PC-9 (cell line): ENCODE results near the gene ACSF2. TPM values are rescaled to one million over a fixed set of nuclear protein-coding genes. Genes with fewer than 3 reads are reported as not detected.

ENCODE experiments used
- BruUV-seq: library from RNA; stranded (reverse); fragments of 400-500 nt; replicated peaks from 2 replicates; lab custom pipeline; 2021; lab: Mats Ljungman, UMichigan
- CTCF ChIA-PET: fragments of 300-600 bp; sonication (Branson Sonifier 250); formaldehyde crosslinking; loops from one replicate; lab custom pipeline; 2022; ENCODE audit warnings: antibody characterized with exemption; lab: Charles Lee
- POLR2A ChIA-PET: fragments of 300-600 bp; sonication (Branson Sonifier 250); formaldehyde crosslinking; loops from one replicate; lab custom pipeline; 2022; ENCODE audit warnings: antibody characterized with exemption; ENCODE audit not compliant: unreplicated experiment; lab: Charles Lee
- DNase-seq, 2 experiments: peaks; one replicate each; pipeline versions ENCODE4 v3.0.0 to v3.0.0-alpha.2; 2015 to 2022; ENCODE audit warnings: mixed read lengths in 1 of 2
- H2AFZ ChIP-seq: fragments of 200-600 bp; sonication (generic); 2 replicates; pipeline ENCODE4 v1.8.1; 2017; ENCODE audit warnings: antibody characterized with exemption
- H3F3A ChIP-seq: fragments of 200-600 bp; sonication (generic); 2 replicates; pipeline ENCODE4 v1.8.1; 2017; ENCODE audit warnings: antibody characterized with exemption, mild to moderate bottlenecking, low read depth; ENCODE audit not compliant: insufficient read depth
- H3K27ac ChIP-seq: fragments of 200-600 bp; sonication (generic); 2 replicates; pipeline ENCODE4 v1.6.1; 2016; ENCODE audit warnings: mixed run types
- H3K27me3 ChIP-seq: fragments of 200-600 bp; sonication (generic); 2 replicates; pipeline ENCODE4 v1.6.1; 2016; ENCODE audit warnings: low read depth, mixed run types; ENCODE audit not compliant: insufficient read depth
- H3K36me3 ChIP-seq: fragments of 200-600 bp; sonication (generic); 2 replicates; pipeline ENCODE4 v1.6.1; 2016; ENCODE audit warnings: low read depth, mixed run types
- H3K4me1 ChIP-seq: fragments of 200-600 bp; sonication (generic); replicated peaks from 2 replicates; pipeline ENCODE4 v1.6.1; 2016; ENCODE audit warnings: mixed run types; ENCODE audit not compliant: insufficient read depth
- H3K4me2 ChIP-seq: fragments of 200-600 bp; sonication (generic); 2 replicates; pipeline ENCODE4 v1.6.1; 2017; ENCODE audit warnings: mixed run types
- H3K4me3 ChIP-seq: fragments of 200-600 bp; sonication (generic); 2 replicates; pipeline ENCODE4 v1.6.1; 2016; ENCODE audit warnings: mixed run types
- H3K79me2 ChIP-seq: fragments of 200-600 bp; sonication (generic); 2 replicates; pipeline ENCODE4 v1.6.1; 2017; ENCODE audit warnings: low read depth, mixed run types
- H3K9me2 ChIP-seq: fragments of 200-600 bp; sonication (generic); 2 replicates; pipeline ENCODE4 v1.8.1; 2017; ENCODE audit warnings: mild to moderate bottlenecking; ENCODE audit not compliant: insufficient read depth
- H3K9me3 ChIP-seq: fragments of 200-600 bp; sonication (generic); 2 replicates; pipeline ENCODE4 v1.8.1; 2016; ENCODE audit warnings: low read depth; ENCODE audit not compliant: insufficient read depth
- H4K20me1 ChIP-seq: fragments of 200-600 bp; sonication (generic); 2 replicates; pipeline ENCODE4 v1.8.1; 2017; ENCODE audit not compliant: insufficient read depth
- CTCF ChIP-seq: fragments of 200-600 bp; sonication (generic); conservative IDR thresholded peaks from 2 replicates; pipeline ENCODE4 v1.6.1; 2017; ENCODE audit warnings: mixed run types, antibody characterized with exemption, mild to moderate bottlenecking, moderate library complexity
- EZH2 ChIP-seq: fragments of 200-600 bp; sonication (generic); IDR thresholded peaks from 2 replicates; pipeline ENCODE4 v1.8.0; 2017; ENCODE audit warnings: antibody characterized with exemption, low read depth
- intact Hi-C: fragments of 100-400 bp; cut with micrococcal nuclease; formaldehyde crosslinking; loops from one replicate; pipeline ENCODE4 v1.10.0; 2022; ENCODE audit not compliant: unreplicated experiment
- total RNA-seq: library from RNA; stranded (reverse); gene quantifications from 2 replicates; pipeline ENCODE4 v1.2.3, GENCODE V29; 2021

Gene ACSF2
- total RNA-seq, 1 experiment from 2014 or later: 154 TPM

GRCh38 chr17:50517011-50517410 is 91.0 kb downstream of the ACSF2 start:
- no peak overlapping the region for H3K4me2 ChIP-seq
- intact Hi-C loops: no loop called here

GRCh38 chr17:50517504-50518383 is 91.7 kb downstream of the ACSF2 start:
- no peaks in the 10 kb centered on the region for H3K9me2 ChIP-seq
- no peaks in the 10 kb centered on the region for H3K9me3 ChIP-seq
- no peak overlapping the region for H3K27ac ChIP-seq
- H4K20me1 ChIP-seq: no peaks in the 10 kb centered on the region
- no TSS peak for BruUV-seq
- CTCF ChIA-PET: no interaction called here
- no peaks in the 10 kb centered on the region for H3K27me3 ChIP-seq
- no peak for DNase-seq
- no peaks in the 10 kb centered on the region for H3K36me3 ChIP-seq
- H3K79me2 ChIP-seq: no peaks in the 10 kb centered on the region
- H3K4me3 ChIP-seq: no peak overlapping the region
- TF ChIP-seq EZH2: no peak
- no peak overlapping the region for H3K4me2 ChIP-seq
- POLR2A ChIA-PET: interaction anchor here (0.5 kb wide), 1 partner anchor 24 kb away, joined by 4 read pairs; no protein-coding TSS in a partner anchor
- no peak overlapping the region for H2AFZ ChIP-seq
- peaks cover 14% of the 10 kb centered on the region for H3F3A ChIP-seq
- intact Hi-C loops: no loop called here
- H3K4me1 ChIP-seq: peaks cover 9% of the 10 kb centered on the region

More at GRCh38 chr17:50517011-50517410, 91.0 kb downstream of the ACSF2 start:
- Histone ChIP-seq H3K4me1 (peaks cover 15% of the 10 kb centered on the region), H3F3A (peaks cover 17% of the 10 kb centered on the region), H3K36me3 (no peaks in the 10 kb centered on the region), H3K27me3 (no peaks in the 10 kb centered on the region), H2AFZ (no peak overlapping the region), H3K4me3 (no peak overlapping the region), H3K27ac (no peak overlapping the region), H4K20me1 (no peaks in the 10 kb centered on the region), H3K79me2 (no peaks in the 10 kb centered on the region), H3K9me2 (no peaks in the 10 kb centered on the region), H3K9me3 (no peaks in the 10 kb centered on the region)
- BruUV-seq: no TSS peak
- CTCF ChIA-PET: no interaction called here
- POLR2A ChIA-PET: interaction anchor here (0.5 to 0.6 kb wide), 2 partner anchors 16 to 23 kb away, joined by 4 to 5 read pairs; no protein-coding TSS in a partner anchor
- TF ChIP-seq EZH2 (no peak), CTCF (no peak)
- DNase-seq: no peak

- H3K4me2 ChIP-seq: no peak overlapping the region
- POLR2A ChIA-PET: interaction anchor here (0.7 kb wide), 1 partner anchor 238 kb away, joined by 4 read pairs; no protein-coding TSS in a partner anchor
- no TSS peak for BruUV-seq
Measured at GRCh38 chr17:50518384-50519023, 92.5 kb downstream of the ACSF2 start.

More at GRCh38 chr17:50518384-50519023, 92.5 kb downstream of the ACSF2 start:
- CTCF ChIA-PET: no interaction called here
- Histone ChIP-seq H3K9me2 (no peaks in the 10 kb centered on the region), H3K27me3 (no peaks in the 10 kb centered on the region), H3K79me2 (no peaks in the 10 kb centered on the region), H3K36me3 (no peaks in the 10 kb centered on the region), H3K4me3 (no peak overlapping the region), H4K20me1 (no peaks in the 10 kb centered on the region), H3K9me3 (no peaks in the 10 kb centered on the region), H3K27ac (no peak overlapping the region), H2AFZ (no peak overlapping the region), H3K4me1 (peaks cover 9% of the 10 kb centered on the region), H3F3A (peaks cover 14% of the 10 kb centered on the region)
- TF ChIP-seq CTCF (no peak), EZH2 (no peak)
- no peak for DNase-seq
- intact Hi-C loops: no loop called here
